Thoracic aorta (tissue), 2 donors: Measurements from ENCODE around the gene RAB5A. TPM values are rescaled to one million over a fixed set of nuclear protein-coding genes. Genes with fewer than 3 reads are reported as not detected.

Experiments
- ATAC-seq: fragments of 150-250 bp; one replicate; pipeline ENCODE4 v1.8.0; 2017; ENCODE audit warnings: low read depth; ENCODE audit not compliant: insufficient number of reproducible peaks, low FRiP score
- DNase-seq: peaks from one replicate; pipeline ENCODE4 v3.0.0-alpha.2; 2020; ENCODE audit warnings: low spot score
- H3K27ac ChIP-seq, 2 donors: fragments of 200-600 bp; sonication (generic); 1 replicate in 1 of 2; 2 replicates in 1 of 2; pipeline ENCODE4 v1.5.1; 2016; ENCODE audit warnings: mild to moderate bottlenecking in 2 of 2, moderate library complexity in 2 of 2
- H3K27me3 ChIP-seq: fragments of 200-600 bp; sonication (generic); replicated peaks from 2 replicates; pipeline ENCODE4 v1.6.0; 2016; ENCODE audit warnings: mild to moderate bottlenecking; ENCODE audit not compliant: insufficient read depth
- H3K36me3 ChIP-seq: fragments of 200-600 bp; sonication (generic); one replicate; pipeline ENCODE4 v1.5.1; 2016
- H3K4me1 ChIP-seq, 2 donors: fragments of 200-600 bp; sonication (generic); 1 replicate in 1 of 2; 2 replicates in 1 of 2; pipeline versions ENCODE4 v1.5.1 to v1.6.0; 2016; ENCODE audit warnings: low read depth in 2 of 2, mild to moderate bottlenecking in 1 of 2; ENCODE audit not compliant: control insufficient read depth in 1 of 2
- H3K4me3 ChIP-seq: fragments of 200-600 bp; sonication (generic); 2 replicates; pipeline ENCODE4 v1.5.1; 2016; ENCODE audit warnings: mild to moderate bottlenecking
- H3K9me3 ChIP-seq: fragments of 200-600 bp; sonication (generic); 2 replicates; pipeline ENCODE4 v1.5.1; 2016
- total RNA-seq, 2 donors: library from RNA; depleted of rRNA; stranded (reverse); fragments of >200 nt; gene quantifications; one replicate each; pipeline versions ENCODE4 v1.1.0 to v1.2.3, GENCODE V29; 2016
- TF ChIP-seq, protein P1 (sequence below): fragments of 200-600 bp; sonication (generic); IDR thresholded peaks from one replicate; pipeline ENCODE4 v1.5.1; 2019; ENCODE audit warnings: antibody characterized with exemption

The RAB5A gene
- total RNA-seq, 2 donors from 2014 or later = 86.0 to 86.8 TPM

DNA sequence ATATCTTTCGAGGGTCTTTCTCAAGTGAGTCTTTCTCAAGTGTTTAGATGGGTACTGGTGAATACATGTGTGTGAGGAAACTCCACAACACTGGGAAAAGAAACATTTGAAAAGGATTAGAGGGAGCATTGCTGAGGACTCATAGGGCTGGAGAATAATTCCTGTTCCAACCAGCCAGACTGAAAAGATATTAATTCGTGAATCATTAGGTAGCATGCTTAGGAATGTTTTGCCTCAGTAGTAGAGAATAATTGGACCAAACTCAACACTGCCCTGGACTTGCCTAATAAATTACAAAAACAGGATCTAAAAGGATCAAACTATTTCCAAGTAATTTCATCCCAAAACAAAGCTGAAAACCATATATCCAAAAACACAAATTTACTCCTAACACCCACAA, 47.9 kb downstream of the RAB5A start:
- Histone ChIP-seq H3K4me1 (no peaks in the 10 kb centered on the region), H3K27me3 (no peaks in the 10 kb centered on the region), H3K4me3 (no peak overlapping the region), H3K27ac (no peak overlapping the region), H3K9me3 (no peaks in the 10 kb centered on the region), H3K36me3 (no peaks in the 10 kb centered on the region)
- no peak for DNase-seq
- no peak for ATAC-seq
- TF ChIP-seq, protein P1, sequence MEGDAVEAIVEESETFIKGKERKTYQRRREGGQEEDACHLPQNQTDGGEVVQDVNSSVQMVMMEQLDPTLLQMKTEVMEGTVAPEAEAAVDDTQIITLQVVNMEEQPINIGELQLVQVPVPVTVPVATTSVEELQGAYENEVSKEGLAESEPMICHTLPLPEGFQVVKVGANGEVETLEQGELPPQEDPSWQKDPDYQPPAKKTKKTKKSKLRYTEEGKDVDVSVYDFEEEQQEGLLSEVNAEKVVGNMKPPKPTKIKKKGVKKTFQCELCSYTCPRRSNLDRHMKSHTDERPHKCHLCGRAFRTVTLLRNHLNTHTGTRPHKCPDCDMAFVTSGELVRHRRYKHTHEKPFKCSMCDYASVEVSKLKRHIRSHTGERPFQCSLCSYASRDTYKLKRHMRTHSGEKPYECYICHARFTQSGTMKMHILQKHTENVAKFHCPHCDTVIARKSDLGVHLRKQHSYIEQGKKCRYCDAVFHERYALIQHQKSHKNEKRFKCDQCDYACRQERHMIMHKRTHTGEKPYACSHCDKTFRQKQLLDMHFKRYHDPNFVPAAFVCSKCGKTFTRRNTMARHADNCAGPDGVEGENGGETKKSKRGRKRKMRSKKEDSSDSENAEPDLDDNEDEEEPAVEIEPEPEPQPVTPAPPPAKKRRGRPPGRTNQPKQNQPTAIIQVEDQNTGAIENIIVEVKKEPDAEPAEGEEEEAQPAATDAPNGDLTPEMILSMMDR = no peak

DNA sequence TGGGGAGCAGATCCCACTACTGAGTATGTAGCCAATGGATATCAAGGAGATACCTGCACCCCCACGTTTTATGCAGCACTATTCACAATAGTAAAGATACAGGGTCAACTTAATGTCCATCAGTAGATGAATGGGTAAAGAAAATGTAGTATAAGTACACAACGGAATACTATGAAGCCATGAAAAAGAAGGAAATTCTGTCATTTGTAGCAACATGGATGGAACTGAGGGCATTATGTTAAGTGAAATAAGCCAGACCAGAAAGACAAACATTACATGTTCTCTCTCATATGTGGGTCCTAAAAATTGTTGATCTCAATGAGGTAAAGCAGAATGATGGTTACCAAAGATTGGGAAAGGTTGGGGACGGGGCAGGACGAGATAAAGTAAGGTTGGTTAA, 50.6 kb downstream of the RAB5A start:
- Histone ChIP-seq H3K4me1 (no peaks in the 10 kb centered on the region), H3K4me3 (no peak overlapping the region), H3K27ac (no peak overlapping the region), H3K27me3 (no peaks in the 10 kb centered on the region), H3K36me3 (no peaks in the 10 kb centered on the region), H3K9me3 (no peaks in the 10 kb centered on the region)
- ATAC-seq = no peak
- TF ChIP-seq, protein P1 = no peak
- no peak for DNase-seq

GRCh38 chr3:20001932-20002331, 55.0 kb downstream of the RAB5A start:
- no peak overlapping the region for H3K27ac ChIP-seq
- TF ChIP-seq, protein P1 = no peak

DNA sequence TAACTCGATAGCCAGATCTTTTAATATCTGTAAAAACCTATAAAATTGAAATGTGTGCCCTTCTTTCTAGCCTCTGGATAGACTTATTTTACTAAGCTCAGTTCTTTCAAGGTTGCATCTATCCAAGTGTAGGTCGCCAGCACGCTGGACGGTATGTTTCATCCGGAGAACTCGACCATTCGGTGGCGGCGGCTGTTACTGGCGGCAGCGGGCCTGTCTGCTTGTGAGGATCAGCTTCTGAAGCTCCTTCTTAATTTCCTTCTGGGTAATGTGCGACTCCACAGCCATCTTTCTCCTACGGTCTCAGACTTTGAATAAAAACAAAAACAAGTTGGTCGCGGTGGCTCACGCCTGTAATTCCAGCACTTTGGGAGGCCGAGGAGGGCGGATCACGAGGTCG, 61.1 kb downstream of the RAB5A start:
- no peak overlapping the region for H3K4me3 ChIP-seq
- H3K36me3 ChIP-seq = no peaks in the 10 kb centered on the region
- H3K9me3 ChIP-seq = no peaks in the 10 kb centered on the region
- ATAC-seq (no peak), DNase-seq (no peak)
- TF ChIP-seq, protein P1 = no peak
- H3K4me1 ChIP-seq = no peaks in the 10 kb centered on the region
- H3K27me3 ChIP-seq = no peaks in the 10 kb centered on the region
- no peak overlapping the region for H3K27ac ChIP-seq

More at GRCh38 chr3:20001932-20002331, 55.0 kb downstream of the RAB5A start:
- Histone ChIP-seq H3K36me3 (no peaks in the 10 kb centered on the region), H3K27me3 (no peaks in the 10 kb centered on the region), H3K4me1 (no peaks in the 10 kb centered on the region), H3K4me3 (no peak overlapping the region), H3K9me3 (no peaks in the 10 kb centered on the region)
- DNase-seq (no peak), ATAC-seq (no peak)

DNA sequence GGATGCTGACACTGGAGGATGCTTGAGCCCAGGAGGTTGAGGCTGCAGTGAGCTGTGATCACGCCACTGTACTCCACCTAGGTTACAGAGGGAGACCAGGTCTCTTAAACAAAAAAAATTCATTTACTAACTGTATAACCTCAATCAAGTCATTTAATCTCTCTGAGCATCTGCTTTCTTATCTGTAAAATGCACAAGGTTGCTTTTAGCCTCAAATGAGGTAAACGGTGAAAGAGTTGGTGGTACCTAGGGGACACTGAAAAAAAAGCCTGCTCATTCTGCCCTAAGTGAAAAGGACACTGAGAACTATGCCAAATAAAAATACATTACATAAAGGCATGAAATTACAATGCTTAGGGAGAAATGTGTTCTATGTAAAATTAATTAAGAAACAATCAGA, 61.7 kb downstream of the RAB5A start:
- Histone ChIP-seq H3K36me3 (no peaks in the 10 kb centered on the region), H3K4me3 (no peak overlapping the region), H3K27ac (no peak overlapping the region), H3K4me1 (no peaks in the 10 kb centered on the region), H3K27me3 (no peaks in the 10 kb centered on the region), H3K9me3 (no peaks in the 10 kb centered on the region)
- ATAC-seq (no peak), DNase-seq (no peak)
- TF ChIP-seq, protein P1 = no peak
